Activated CD8-positive, alpha-beta memory T cell treated with anti-CD3 and anti-CD28 coated beads, Interleukin-2, amount 50 U/mL, for 1 hour (primary cell): Measurements from ENCODE around the gene APBA2.

Experiments
- DNase-seq: peaks from one replicate; pipeline ENCODE4 v3.0.0-alpha.2; 2020; ENCODE audit errors: extremely low read depth

The APBA2 gene

GRCh38 chr15:29102911-29103823 lies 217.4 kb downstream of the APBA2 start:
- DNase-seq, result no peak

DNA sequence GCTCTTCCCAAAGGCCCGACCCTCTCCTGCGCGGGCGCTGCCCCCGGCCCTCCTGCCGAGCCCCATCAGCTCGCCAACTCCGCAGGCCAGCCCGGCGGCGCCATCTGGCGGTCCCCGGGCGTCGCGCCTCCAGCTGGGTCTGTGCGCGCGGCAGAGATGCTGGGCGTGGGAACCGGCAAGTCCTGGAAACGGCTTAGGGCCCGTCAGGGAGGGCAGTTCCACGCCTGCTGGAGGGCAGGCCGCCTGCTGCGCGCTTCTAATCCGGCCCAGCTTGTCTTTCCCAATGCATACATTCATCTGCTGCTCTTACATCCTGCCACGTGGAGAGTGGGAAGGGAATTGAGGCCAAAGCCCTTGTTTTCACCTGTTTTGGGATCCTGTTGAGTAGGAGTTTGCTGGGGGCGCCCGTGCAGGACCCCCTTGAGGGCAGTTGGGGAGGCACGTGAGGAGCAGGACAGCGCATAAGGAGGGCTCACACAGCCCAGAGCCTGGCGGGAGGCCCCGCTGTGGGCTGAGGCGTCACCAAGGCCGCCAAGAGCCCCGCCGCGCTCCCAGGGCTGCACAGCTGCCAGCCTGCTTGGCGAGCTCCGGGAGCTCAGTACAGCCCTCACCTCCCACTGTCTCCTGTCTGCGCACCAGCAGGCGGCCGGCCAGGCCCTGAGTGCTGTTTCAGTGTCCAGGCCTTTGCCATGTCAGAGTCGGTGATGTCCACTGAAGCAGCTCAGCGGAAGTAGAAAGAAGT lies 218.2 kb downstream of the APBA2 start:
- DNase-seq, result no peak

DNA sequence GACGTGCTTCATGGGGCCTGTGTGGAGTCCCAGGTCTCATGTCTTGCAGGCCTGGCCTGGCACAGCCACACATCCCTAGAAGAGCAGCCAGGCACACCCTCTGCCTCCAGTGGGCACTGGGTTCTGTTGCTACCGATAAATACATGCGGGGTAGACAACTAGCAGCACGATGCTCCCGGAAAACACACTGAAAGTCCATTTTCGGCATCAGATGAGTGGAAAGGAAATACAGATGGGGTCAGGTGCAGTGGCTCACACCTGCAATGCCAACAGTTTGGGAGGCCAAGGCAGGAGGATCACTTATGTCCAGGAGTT lies 218.7 kb downstream of the APBA2 start:
- no peak for DNase-seq

DNA sequence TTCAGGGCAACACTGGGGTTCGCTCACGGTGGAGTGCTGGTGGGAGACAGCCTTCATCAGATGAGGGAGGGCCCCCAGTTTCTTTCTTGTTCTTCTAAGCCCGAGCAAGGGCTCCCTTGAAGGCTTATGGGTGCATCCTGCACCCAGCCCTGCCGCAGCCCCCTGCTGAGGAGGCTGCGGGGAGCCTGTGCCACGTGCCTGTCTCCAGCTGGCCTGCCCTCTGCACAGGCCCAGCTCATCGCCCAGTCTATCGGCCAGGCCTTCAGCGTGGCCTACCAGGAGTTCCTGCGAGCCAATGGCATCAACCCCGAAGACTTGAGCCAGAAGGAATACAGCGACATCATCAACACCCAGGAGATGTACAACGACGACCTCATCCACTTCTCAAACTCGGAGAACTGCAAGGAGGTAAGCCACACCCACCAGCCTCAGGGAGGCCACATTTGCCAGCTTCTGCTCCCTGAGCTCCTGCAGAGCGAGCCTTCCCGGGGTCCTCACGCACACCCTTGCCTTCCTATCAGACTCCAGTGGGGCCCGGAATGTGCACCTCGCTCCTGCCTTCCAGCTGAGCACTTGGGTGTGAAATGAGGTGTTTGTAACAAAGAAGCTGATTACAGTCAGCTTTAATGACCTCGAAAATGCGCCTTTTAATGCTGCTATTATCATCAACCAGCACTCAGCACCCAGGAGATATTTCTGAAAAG lies 219.5 kb downstream of the APBA2 start:
- DNase-seq, result no peak

GRCh38 chr15:29106116-29106515 lies 220.3 kb downstream of the APBA2 start:
- DNase-seq, result no peak

DNA sequence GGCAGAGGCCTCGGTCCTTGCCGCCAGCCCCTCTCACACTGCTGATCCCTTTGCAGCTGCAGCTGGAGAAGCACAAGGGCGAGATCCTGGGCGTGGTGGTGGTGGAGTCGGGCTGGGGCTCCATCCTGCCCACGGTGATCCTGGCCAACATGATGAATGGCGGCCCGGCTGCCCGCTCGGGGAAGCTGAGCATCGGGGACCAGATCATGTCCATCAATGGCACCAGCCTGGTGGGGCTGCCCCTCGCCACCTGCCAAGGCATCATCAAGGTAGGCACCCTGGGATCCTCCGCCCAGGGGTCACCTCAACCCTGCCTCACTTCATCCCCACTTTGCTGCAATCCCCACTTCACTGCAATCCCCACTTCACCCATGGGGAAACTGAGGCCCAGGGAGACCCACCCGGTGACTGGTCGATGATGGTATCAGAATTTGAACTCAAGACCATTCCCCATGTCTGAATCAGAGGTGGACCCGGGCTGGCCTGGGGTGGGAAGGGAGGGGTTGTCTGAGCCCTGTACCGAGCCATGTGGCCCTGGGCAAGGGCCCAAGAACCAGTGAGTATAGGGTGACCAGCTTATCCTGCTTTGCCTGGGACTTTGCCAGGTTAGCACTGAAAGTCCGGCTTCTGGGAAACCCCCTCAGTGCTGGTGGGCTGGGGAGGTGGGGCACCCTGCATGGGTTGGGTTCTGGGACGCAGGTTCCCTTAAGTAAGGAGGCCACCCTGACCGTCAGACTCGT lies 220.9 kb downstream of the APBA2 start:
- no peak for DNase-seq

DNA sequence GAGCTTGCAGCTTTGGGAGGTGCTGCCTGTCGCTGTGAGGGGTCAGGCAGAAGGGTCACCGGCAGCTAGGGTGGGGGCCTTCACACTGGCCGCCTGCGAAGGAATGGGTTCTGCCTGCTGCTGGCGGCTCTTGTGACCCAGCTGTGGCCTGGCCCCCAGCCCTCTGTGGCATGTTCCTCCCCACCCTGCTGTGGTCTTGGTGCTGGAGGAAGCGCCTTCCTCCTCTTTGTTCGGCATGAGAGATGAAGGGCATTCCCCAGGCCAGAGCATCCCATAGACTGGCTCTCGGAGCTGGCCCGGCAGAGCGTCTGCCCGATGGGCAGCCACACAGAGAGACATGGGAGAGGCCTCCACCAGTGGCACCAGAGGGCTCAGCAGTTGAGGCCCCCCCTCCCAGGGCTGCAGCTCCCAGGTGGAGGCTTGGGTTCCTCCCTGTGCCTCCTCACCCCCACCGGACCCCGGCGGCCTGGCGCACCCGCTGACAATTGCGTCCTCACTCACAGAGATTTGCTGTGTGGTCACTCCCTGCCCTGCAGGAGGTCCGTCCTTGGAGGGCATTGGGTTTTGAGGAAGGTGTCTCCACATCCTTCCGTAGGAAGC lies 221.6 kb downstream of the APBA2 start:
- DNase-seq, result no peak

DNA sequence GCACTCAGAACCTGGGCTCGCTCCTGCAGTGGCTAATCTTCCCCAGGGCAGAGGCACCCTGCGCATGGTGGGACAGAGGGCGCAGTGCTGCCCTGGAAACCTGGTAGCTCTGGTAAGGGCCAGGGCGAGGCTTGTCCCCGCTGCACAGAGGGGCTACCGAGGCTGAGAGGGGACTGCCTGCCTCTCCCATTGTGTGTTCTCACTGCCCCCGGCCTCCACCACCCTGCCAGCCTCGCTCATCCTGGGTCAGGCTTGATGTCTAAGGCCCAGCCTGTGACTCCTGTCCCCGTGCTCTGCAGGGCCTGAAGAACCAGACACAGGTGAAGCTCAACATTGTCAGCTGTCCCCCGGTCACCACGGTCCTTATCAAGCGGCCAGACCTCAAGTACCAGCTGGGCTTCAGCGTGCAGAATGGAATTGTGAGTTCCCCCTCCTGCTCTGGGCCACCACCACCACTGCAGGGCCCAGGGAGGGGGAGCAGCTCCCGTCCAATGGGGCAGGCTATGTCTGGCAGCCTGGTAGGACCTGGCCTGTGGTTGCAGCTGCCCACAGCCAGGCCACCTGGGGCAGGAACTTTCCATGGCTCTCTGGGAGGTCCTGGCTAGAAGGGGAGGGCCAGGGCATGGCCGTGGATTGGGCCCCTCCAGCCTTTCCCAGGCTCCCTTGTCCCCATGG lies 222.3 kb downstream of the APBA2 start:
- no peak for DNase-seq

GRCh38 chr15:29109762-29110161 lies 224.0 kb downstream of the APBA2 start:
- DNase-seq, result no peak

DNA sequence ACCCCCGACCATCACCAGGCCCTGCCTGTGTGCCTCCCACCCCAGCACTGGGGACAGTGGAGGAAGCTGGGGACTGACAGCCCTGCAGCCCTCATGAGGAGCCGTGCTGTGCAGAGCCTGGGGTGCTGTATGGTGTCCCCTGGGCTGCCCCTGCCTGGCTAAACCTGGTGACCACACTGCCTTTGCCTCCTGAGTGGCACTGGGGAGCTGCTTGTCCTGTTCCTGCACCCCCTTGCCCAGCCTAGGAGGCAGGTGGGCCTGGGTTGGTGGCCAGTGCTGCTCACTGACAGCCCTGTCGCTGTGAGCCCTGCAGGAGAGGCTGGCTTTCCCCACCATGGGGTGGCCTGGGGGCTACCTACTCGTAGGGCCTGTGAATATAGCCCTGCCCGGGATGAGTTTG lies 224.4 kb downstream of the APBA2 start:
- no peak for DNase-seq

GRCh38 chr15:29110733-29111132 lies 225.0 kb downstream of the APBA2 start:
- DNase-seq, result no peak

DNA sequence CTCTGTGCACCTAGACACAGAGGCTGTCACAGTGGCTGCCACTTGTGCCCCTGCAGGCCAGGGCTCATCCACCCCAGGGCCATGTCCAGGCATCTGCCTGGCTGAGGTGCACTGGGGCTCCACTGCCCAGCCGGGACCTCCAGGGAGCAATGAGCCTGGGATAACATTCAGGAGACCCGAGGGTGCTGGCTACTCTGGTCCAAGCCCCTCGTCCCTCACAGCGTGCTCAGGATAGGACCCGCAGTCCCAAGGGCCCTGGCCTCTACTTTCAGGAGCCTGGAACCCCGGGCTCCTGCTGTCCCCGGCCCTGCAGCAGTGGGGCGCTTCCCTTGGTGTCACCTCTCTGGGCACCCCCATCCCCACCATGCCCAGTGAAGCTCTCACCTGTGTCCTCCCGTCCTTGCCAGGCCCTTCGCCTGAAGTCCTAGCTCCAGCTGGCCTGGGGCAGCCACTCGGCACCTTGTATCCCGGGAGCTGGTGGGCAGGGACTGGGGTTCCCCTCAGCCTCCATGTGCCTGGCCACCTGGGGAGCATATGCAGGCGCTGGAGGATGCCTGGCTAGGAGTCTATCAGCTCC lies 226.0 kb downstream of the APBA2 start:
- DNase-seq, result no peak

GRCh38 chr15:29113336-29114220 lies 227.8 kb downstream of the APBA2 start:
- DNase-seq, result no peak

DNA sequence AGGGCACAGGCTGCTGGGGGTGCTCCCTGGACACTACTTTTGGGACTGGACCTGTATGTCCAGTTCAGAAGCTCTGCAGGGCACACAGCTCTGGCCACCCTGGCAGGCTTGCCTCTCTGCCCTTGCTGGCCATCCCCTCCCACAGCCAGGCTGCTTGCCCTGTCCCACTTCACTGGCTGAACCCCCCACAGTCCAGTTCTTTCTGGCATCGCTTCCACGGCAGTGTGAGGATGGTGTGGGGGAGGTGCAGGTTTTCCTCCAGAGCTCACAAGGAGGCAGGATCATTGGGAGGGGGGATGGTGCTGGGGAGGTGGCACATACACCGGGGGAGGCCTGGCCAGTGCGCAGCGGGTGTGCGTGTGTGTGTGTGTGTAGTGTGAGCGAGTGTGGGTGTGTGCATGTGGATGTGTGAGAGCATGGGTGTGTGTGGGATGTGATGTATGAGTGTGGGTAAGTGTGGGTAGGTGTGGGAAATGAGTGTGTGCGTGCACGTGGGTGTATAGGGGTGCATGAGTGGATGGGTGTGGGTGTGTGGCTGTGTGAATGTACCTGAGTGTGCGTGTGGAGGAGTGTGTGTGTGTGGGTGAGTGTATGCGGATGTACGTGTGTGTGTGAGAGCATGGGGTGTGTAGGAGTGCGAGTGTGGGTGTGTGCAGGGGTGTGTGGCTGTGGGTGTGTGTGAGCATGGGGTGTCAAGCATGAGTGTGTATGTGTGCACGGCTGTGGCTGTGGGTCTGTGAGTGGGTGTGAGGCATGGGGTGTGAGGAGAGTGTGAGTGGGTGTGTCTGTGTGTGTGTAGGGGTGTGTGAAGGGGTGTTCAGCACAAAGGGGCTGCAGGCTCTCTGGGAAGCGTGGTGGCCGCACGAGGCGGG lies 228.7 kb downstream of the APBA2 start:
- no peak for DNase-seq

DNA sequence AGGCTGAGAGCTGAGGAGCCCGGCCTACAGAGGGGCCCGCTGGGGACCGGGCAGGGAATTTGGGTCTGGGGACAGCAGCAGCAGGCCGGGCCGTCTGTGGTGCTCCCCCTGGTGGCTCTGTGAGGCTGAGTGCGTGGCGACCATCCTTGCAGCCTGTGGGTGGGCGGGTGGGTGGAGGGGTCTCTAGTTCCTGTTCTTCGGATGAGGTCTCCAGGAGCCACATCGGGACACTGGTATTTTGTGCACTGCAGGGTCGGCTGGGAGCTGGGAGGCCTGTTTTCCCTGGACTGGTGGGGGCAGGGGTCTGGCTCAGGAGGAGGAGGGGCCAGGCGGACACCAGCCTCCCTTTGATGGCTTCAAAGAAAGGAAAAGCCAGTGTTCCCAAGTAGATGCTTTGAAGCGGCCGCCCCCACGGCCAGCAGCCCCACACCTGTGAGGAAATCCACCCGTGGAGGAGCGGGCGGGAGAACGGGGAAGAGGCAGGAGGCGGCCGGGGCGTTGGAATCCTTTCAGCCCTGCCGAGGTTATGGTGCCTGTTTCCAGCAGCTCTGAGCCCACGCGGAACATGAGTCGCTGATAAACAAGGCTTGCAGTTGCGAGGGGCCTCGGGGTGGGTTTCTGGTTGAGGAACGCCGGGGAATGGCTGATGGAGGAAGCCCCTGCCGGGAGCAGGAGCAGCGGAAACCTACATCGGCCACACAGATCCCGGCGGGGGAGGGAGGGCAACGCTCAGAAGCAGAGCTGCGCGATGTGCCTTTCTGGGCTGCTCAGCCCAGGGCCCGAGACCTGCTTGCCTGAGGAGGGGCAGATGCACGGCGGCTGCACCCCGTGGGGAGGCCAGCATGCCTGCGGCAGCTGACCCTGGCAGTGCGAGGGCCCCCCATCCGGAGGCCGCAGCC lies 229.6 kb downstream of the APBA2 start:
- no peak for DNase-seq

GRCh38 chr15:29116970-29117700 lies 231.4 kb downstream of the APBA2 start:
- DNase-seq, result no peak

- no peak for DNase-seq
Observed at GRCh38 chr15:29117778-29118177, 232.0 kb downstream of the APBA2 start.
